Measurements from ENCODE around the gene PVALEF. TPM values are rescaled to one million over a fixed set of nuclear protein-coding genes. Genes with fewer than 3 reads are reported as not detected.

The PVALEF gene
- total and polyA plus RNA-seq, 2 of the 13 experiments (the other 11 are each of a cell fraction or from before 2014, with no cell fraction given) = 0.18 TPM

GRCh38 chr17:81189670-81190530 is 24.6 kb downstream of the PVALEF start (continued):
- TF ChIP-seq SP5 (CRISPR knock-in tag; IDR thresholded peaks at IDR 0.05; ENCODE audit: borderline replicate concordance, low read depth) (no peak), ZNF367 (CRISPR knock-in tag; IDR thresholded peaks at IDR 0.05; ENCODE audit: borderline replicate concordance) (no peak), FOXO1 (CRISPR knock-in tag; IDR thresholded peaks at IDR 0.05) (0 out of 2 replicates have a peak, but pooled peaks have one; percentile 25), PHF20 (CRISPR knock-in tag; IDR thresholded peaks at IDR 0.05) (no peak)

GRCh38 chr17:81190591-81190990 is 25.3 kb downstream of the PVALEF start:
- 95% methylated on average over 23 of the region's 28 CpGs for WGBS (ENCODE audit: low lambda C conversion rate)
- Histone ChIP-seq H3K27me3 (ENCODE audit: control insufficient read depth in 1 of 2, insufficient read depth in 2 of 2, low read length in 2 of 2) (0 out of 5 replicates have a peak, but pooled peaks cover 0 to under 1% of the 10 kb centered on the region in 2 experiments), H3K79me2 (ENCODE audit: insufficient read depth, low read length) (no peaks in the 10 kb centered on the region), H2AFZ (ENCODE audit: low read length) (no peak overlapping the region), H3K9me3 (ENCODE audit: low read length) (no peaks in the 10 kb centered on the region), H3K27ac (ENCODE audit: extremely low read length, insufficient read depth, low read length) (no peak overlapping the region), H3K9ac (ENCODE audit: insufficient read depth, low read depth, low read length) (no peak overlapping the region), H3K4me3 (replicated peaks in 1 of 3; ENCODE audit: insufficient read depth in 1 of 3, low read depth in 2 of 3, low read length in 3 of 3) (no peak overlapping the region), H3K36me3 (replicated peaks in 1 of 2; ENCODE audit: control insufficient read depth in 1 of 2, insufficient read depth in 2 of 2, low read length in 2 of 2) (peaks cover 3 to 5% of the 10 kb centered on the region in 2 experiments; a peak in 2 of 5 replicates), H3K4me2 (ENCODE audit: low read depth, low read length) (no peak overlapping the region), H4K20me1 (ENCODE audit: insufficient read depth, low read length) (no peaks in the 10 kb centered on the region), H3K4me1 (ENCODE audit: insufficient read depth, low read length) (peaks cover 10% of the 10 kb centered on the region)
- BruUV-seq (replicated peaks) = no TSS peak
- intact Hi-C loops (cut with micrococcal nuclease; ENCODE audit: unreplicated experiment) (no loop called here), in situ Hi-C loops (cut with HindIII; ENCODE audit: extremely low pct_ligation_motif_present, low pct_unique_long_range_greater_than_20kb) (loop anchor here (5.0 kb wide), 1 partner anchor 48 kb away; no protein-coding TSS in a partner anchor)
- no peak for FAIRE-seq
- TF ChIP-seq ZNF776 (CRISPR knock-in tag; IDR thresholded peaks at IDR 0.05) (0 out of 2 replicates have a peak, but pooled peaks have one; percentile 41), SKI (IDR thresholded peaks at IDR 0.05; ENCODE audit: partially characterized antibody) (no peak)
- ATAC-seq = no peak
- no peak for DNase-seq (ENCODE audit: low spot score)
- ChIA-PET POLR2A (no interaction called here), CTCF (ENCODE audit: low intra/inter-chr PET ratio, low total read pairs) (no interaction called here)
